Ishikawa (cell line): ENCODE measurements around the gene LFNG.

Source experiments
- EP300 ChIP-seq: IDR thresholded peaks from 2 replicates; pipeline ENCODE4 v1.6.1; 2012; ENCODE audit warnings: borderline replicate concordance
- RAD21 ChIP-seq: IDR thresholded peaks from 2 replicates; pipeline ENCODE4 v1.6.1; 2012; ENCODE audit warnings: low read depth
- REST ChIP-seq: IDR thresholded peaks from 2 replicates; pipeline ENCODE4 v1.6.1; 2012; ENCODE audit warnings: low read depth, mild to moderate bottlenecking
- TAF1 ChIP-seq: IDR thresholded peaks from 2 replicates; pipeline ENCODE4 v1.6.1; 2012; ENCODE audit warnings: low read depth, mild to moderate bottlenecking
- TCF12 ChIP-seq: IDR thresholded peaks from 2 replicates; pipeline ENCODE4 v1.6.1; 2012; ENCODE audit warnings: low read depth
- USF1 ChIP-seq: IDR thresholded peaks from 2 replicates; pipeline ENCODE4 v1.6.1; 2012

DNA sequence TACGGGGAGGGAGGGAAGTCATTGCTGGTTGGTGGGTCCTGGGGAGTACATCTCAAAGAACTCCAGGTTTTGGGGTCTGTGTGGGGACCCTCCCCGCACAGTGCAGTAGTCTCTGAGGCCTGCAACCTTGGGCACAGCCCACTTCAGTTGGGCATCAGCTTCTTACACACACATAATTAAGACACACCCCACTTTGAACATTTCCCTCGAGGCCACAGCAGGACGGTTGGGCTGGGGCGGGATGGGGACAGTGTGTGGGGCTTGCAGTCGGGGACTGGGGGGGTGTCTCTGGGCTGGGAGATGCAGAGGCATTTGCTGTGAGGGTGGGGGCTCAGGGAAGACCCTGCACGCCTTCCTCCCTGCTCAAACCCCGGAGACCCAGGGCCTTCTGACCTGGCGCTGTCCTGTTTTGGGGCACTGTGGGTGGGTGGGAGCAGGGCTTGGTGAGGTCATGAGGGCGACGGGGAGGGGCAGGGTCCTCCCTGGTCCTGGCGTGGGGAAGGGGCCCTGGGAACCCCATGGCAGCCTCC lies 1.3 kb downstream of the LFNG start:
- no peak for TF ChIP-seq REST
- TF ChIP-seq USF1 = no peak
- TF ChIP-seq RAD21 = no peak
- TF ChIP-seq EP300 = no peak
- no peak for TF ChIP-seq TAF1
- TF ChIP-seq TCF12 = no peak
